GM12878 (cell line): ENCODE measurements around the gene JUN. TPM values are rescaled to one million over a fixed set of nuclear protein-coding genes. Genes with fewer than 3 reads are reported as not detected.

Experiments used
- ATAC-seq: fragments of 200-7000 bp; cut with Tn5 transposase; 3 replicates; pipeline ENCODE4 v1.9.1; 2020; ENCODE audit warnings: mild to moderate bottlenecking, moderate library complexity
- BruUV-seq: library from RNA; stranded (reverse); fragments of 400-500 nt; replicated peaks from 2 replicates; lab custom pipeline; 2021; lab: Mats Ljungman, UMichigan
- CTCF ChIA-PET: fragments of 300-600 bp; sonication (Branson Sonifier 250); formaldehyde crosslinking; extraction: SDS; loops from one replicate; lab custom pipeline; 2021; ENCODE audit warnings: inconsistent platforms; lab: Yijun Ruan, JAX
- POLR2A ChIA-PET: fragments of 350-600 bp; formaldehyde crosslinking; extraction: SDS; loops from one replicate; lab custom pipeline; 2021; ENCODE audit warnings: inconsistent platforms; lab: Charles Lee
- RAD21 ChIA-PET: fragments of 300-600 bp; sonication (Branson Sonifier 250); formaldehyde crosslinking; loops from one replicate; lab custom pipeline; 2023; ENCODE audit warnings: antibody characterized with exemption; ENCODE audit not compliant: unreplicated experiment; lab: Charles Lee
- SMC1A ChIA-PET: fragments of 300-600 bp; sonication (Branson Sonifier 250); formaldehyde crosslinking; loops from one replicate; lab custom pipeline; 2023; ENCODE audit not compliant: unreplicated experiment, uncharacterized antibody; lab: Charles Lee
- DNase-seq: peaks from one replicate; pipeline ENCODE4 v3.0.0-alpha.2; 2011; ENCODE audit warnings: low read depth, low spot score
- FAIRE-seq: peaks from 3 replicates; lab custom pipeline; 2011; peaks lifted over from hg19 to GRCh38; lab: Jason Lieb, UNC
- H2AFZ ChIP-seq: 2 replicates; pipeline ENCODE4 v1.6.0; 2011; ENCODE audit warnings: low read depth, low read length, control low read depth; ENCODE audit not compliant: control insufficient read depth
- H3K27ac ChIP-seq: 2 replicates; pipeline ENCODE4 v1.5.1; 2011; ENCODE audit warnings: control low read depth; ENCODE audit not compliant: control insufficient read depth, insufficient read depth
- H3K27me3 ChIP-seq, 2 experiments: replicated peaks in 1 of 2; 2 replicates each; pipeline versions ENCODE4 v1.6.0 to v1.6.1; 2011; ENCODE audit warnings: low read length in 1 of 2; ENCODE audit not compliant: control insufficient read depth in 2 of 2, insufficient read depth in 2 of 2
- H3K36me3 ChIP-seq, 2 experiments: 2 replicates each; pipeline ENCODE4 v1.5.1; 2011; ENCODE audit warnings: low read length in 1 of 2; ENCODE audit not compliant: control insufficient read depth in 2 of 2, insufficient read depth in 2 of 2
- H3K4me1 ChIP-seq: 2 replicates; pipeline ENCODE4 v1.6.1; 2011; ENCODE audit warnings: mild to moderate bottlenecking, low read length, moderate library complexity, mixed read lengths; ENCODE audit not compliant: control insufficient read depth, insufficient read depth
- H3K4me2 ChIP-seq: 2 replicates; pipeline ENCODE4 v1.6.0; 2011; ENCODE audit warnings: control low read depth; ENCODE audit not compliant: control insufficient read depth, insufficient read depth
- H3K4me3 ChIP-seq: fragments of 200-600 bp; sonication (generic); 2 replicates; pipeline ENCODE4 v1.5.1; 2016
- H3K79me2 ChIP-seq: 2 replicates; pipeline ENCODE4 v1.6.0; 2011; ENCODE audit warnings: low read length; ENCODE audit not compliant: control insufficient read depth, insufficient read depth
- H3K9ac ChIP-seq: 2 replicates; pipeline ENCODE4 v1.8.0; 2011; ENCODE audit warnings: low read length, control low read depth, mixed read lengths; ENCODE audit not compliant: control insufficient read depth, insufficient read depth
- H3K9me3 ChIP-seq: replicated peaks from 3 replicates; pipeline ENCODE4 v1.5.1; 2011; ENCODE audit warnings: mild to moderate bottlenecking, low read length; ENCODE audit not compliant: control insufficient read depth, insufficient read depth
- H4K20me1 ChIP-seq: 2 replicates; pipeline ENCODE4 v1.6.0; 2011; ENCODE audit not compliant: control insufficient read depth, insufficient read depth
- BCLAF1 ChIP-seq: fragments of 450-650 bp; IDR thresholded peaks from 2 replicates; pipeline ENCODE4 v1.6.1; 2017; ENCODE audit warnings: antibody characterized with exemption, mild to moderate bottlenecking, moderate library complexity
- BHLHE40 ChIP-seq, 2 experiments: fragments of 450-650 bp in 1 of 2; IDR thresholded peaks; 2 replicates each; pipeline ENCODE4 v1.6.1; 2011 to 2017; ENCODE audit warnings: low read depth in 2 of 2, borderline replicate concordance in 1 of 2, improper control_type of control experiment in 1 of 2, low read length in 1 of 2, mild to moderate bottlenecking in 1 of 2
- CHD1 ChIP-seq: IDR thresholded peaks from 2 replicates; pipeline ENCODE4 v1.6.1; 2012; ENCODE audit warnings: low read depth, low read length, improper control_type of control experiment
- ELK1 ChIP-seq: IDR thresholded peaks from 2 replicates; pipeline ENCODE4 v1.6.1; 2012; ENCODE audit warnings: low read depth, low read length, improper control_type of control experiment
- EP300 ChIP-seq, 2 experiments: fragments of 150-350 bp in 1 of 2; IDR thresholded peaks; 2 replicates each; pipeline ENCODE4 v1.6.1; 2011 to 2012; ENCODE audit warnings: low read depth in 2 of 2, low read length in 2 of 2, borderline replicate concordance in 1 of 2, improper control_type of control experiment in 1 of 2, inconsistent platforms in 1 of 2; ENCODE audit not compliant: control insufficient read depth in 1 of 2
- FOXK2 ChIP-seq: fragments of 450-650 bp; IDR thresholded peaks from 2 replicates; pipeline ENCODE4 v1.6.1; 2017; ENCODE audit warnings: mild to moderate bottlenecking, moderate library complexity
- GABPA ChIP-seq: IDR thresholded peaks from 2 replicates; pipeline ENCODE4 v1.6.1; 2014; ENCODE audit warnings: antibody characterized with exemption, low read depth, mild to moderate bottlenecking, inconsistent platforms
- IRF4 ChIP-seq: IDR thresholded peaks from 2 replicates; pipeline ENCODE4 v1.6.1; 2011; ENCODE audit warnings: low read depth, low read length
- JUND ChIP-seq: IDR thresholded peaks from 2 replicates; pipeline ENCODE4 v1.6.1; 2012; ENCODE audit warnings: low read depth, mild to moderate bottlenecking, low read length, improper control_type of control experiment, moderate library complexity
- MXI1 ChIP-seq: fragments of 150-350 bp; IDR thresholded peaks from 2 replicates; pipeline ENCODE4 v1.6.1; 2011; ENCODE audit warnings: low read depth, mild to moderate bottlenecking, inconsistent platforms, low read length, improper control_type of control experiment
- MYC ChIP-seq: IDR thresholded peaks from 2 replicates; pipeline ENCODE4 v1.6.1; 2011; ENCODE audit warnings: mild to moderate bottlenecking, low read length, moderate library complexity, inconsistent platforms; ENCODE audit not compliant: insufficient read depth, insufficient replicate concordance, insufficient read length, severe bottlenecking
- NRF1 ChIP-seq: conservative IDR thresholded peaks from 2 replicates; pipeline ENCODE4 v1.6.1; 2011; ENCODE audit warnings: mild to moderate bottlenecking, low read depth, low read length, improper control_type of control experiment
- PAX5 ChIP-seq: IDR thresholded peaks from 2 replicates; pipeline ENCODE4 v1.6.1; 2011; ENCODE audit warnings: low read depth, low read length, borderline replicate concordance
- SMAD1 ChIP-seq: fragments of 450-650 bp; IDR thresholded peaks from 2 replicates; pipeline ENCODE4 v1.6.1; 2018; ENCODE audit warnings: mild to moderate bottlenecking, low read depth; ENCODE audit not compliant: partially characterized antibody
- SREBF2 ChIP-seq: IDR thresholded peaks from 2 replicates; pipeline ENCODE4 v1.6.1; 2012; ENCODE audit warnings: mild to moderate bottlenecking, low read length
- ZNF622 ChIP-seq: fragments of 450-650 bp; IDR thresholded peaks from 2 replicates; pipeline ENCODE4 v1.6.1; 2017; ENCODE audit warnings: mild to moderate bottlenecking, inconsistent platforms
- WGBS: methylation state at CpG from one replicate; pipeline ENCODE4 v1.1.6; 2016; ENCODE audit warnings: low lambda C conversion rate; ENCODE audit not compliant: insufficient replicate concordance, insufficient coverage; ENCODE audit errors: missing lambda C conversion rate; 5-methylcytosine and 5-hydroxymethylcytosine counted together
- in situ Hi-C: fragments of 300-500 bp; cut with MboI; formaldehyde crosslinking; loops from 9 replicates; pipeline ENCODE4 v1.14.3; 2018; ENCODE audit warnings: mixed read lengths
- intact Hi-C: fragments of 100-400 bp; cut with micrococcal nuclease; formaldehyde crosslinking; loops from one replicate; pipeline ENCODE4 v1.14.2; 2022; ENCODE audit not compliant: unreplicated experiment
- polyA plus RNA-seq, 11 experiments: library from polyadenylated mRNA; depleted of rRNA in 4 of 11; unstranded in 6 of 11; stranded (reverse) in 5 of 11; fragments of >200 nt; fragmentation: Nextera tagmentation in 4 of 11; fragmentation: Illumina TruSeq in 1 of 11; extraction: Ambion mirVana in 4 of 11; extraction: Trizol in 1 of 11; gene quantifications; 1 replicate in 1 of 11; 2 replicates in 10 of 11; pipeline versions ENCODE4 v1.2.1 to v1.2.3, GENCODE V29; 2011 to 2016; ENCODE audit warnings: inconsistent platforms in 2 of 11, missing spikeins in 2 of 11, low read depth in 1 of 11
- total RNA-seq, 4 experiments: library from RNA; depleted of rRNA in 3 of 4; stranded (reverse); fragments of >200 nt in 3 of 4; fragmentation: Illumina TruSeq in 1 of 4; extraction: Trizol in 1 of 4; gene quantifications; 2 replicates each; pipeline versions ENCODE4 v1.2.1 to v1.2.3, GENCODE V29; 2013 to 2021
- TF ChIP-seq, protein P1 (sequence below): fragments of 450-650 bp; IDR thresholded peaks from 2 replicates; pipeline ENCODE4 v1.6.1; 2017; ENCODE audit warnings: low read depth, mild to moderate bottlenecking, moderate library complexity
- TF ChIP-seq, protein P2 (sequence below): IDR thresholded peaks from 2 replicates; pipeline ENCODE4 v1.6.1; 2011; ENCODE audit warnings: low read depth, mild to moderate bottlenecking, low read length, moderate library complexity, borderline replicate concordance; ENCODE audit errors: extremely low read depth

JUN gene
- total and polyA plus RNA-seq, 10 of the 15 experiments (the other 5 are each of a cell fraction or from before 2014, with no cell fraction given), result 0.18 to 8.4 (median 2.8) TPM

DNA sequence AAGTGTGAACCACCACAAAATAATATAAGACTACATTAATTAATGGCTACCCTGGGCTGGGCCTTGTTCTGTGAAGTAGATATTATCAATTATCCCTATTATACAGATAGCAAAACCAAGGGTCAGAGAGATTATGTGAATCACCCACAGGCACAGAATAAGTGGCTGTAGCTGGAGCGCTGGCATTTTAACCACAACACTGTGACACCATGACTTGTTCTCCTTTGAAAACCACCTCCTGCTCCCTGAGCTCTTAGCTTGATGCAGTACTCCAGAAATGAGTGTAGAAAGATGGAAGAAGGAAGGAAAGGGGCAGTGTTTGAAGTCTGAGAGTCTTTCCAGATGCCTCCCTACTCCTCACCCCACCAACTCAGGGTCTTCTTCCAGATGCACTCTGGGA, 29.5 kb upstream of the JUN start:
- Histone ChIP-seq H3K36me3 (no peaks in the 10 kb centered on the region), H3K9me3 (no peaks in the 10 kb centered on the region), H3K4me1 (peaks cover 13% of the 10 kb centered on the region), H3K9ac (no peak overlapping the region), H2AFZ (no peak overlapping the region), H3K4me3 (no peak overlapping the region), H4K20me1 (no peaks in the 10 kb centered on the region), H3K79me2 (no peaks in the 10 kb centered on the region), H3K27ac (no peak overlapping the region), H3K27me3 (no peaks in the 10 kb centered on the region), H3K4me2 (no peak overlapping the region)
- no TSS peak for BruUV-seq
- DNase-seq (no peak), ATAC-seq (no peak), FAIRE-seq (no peak)
- RAD21 ChIA-PET, result interaction anchor here (0.7 kb wide), 1 partner anchor 41 kb away, joined by 3 read pairs; no protein-coding TSS in a partner anchor
- intact Hi-C loops (no loop called here), in situ Hi-C loops (no loop called here)
- SMC1A ChIA-PET, result interaction anchor here (0.7 kb wide), 1 partner anchor 28 kb away, joined by 3 read pairs; no protein-coding TSS in a partner anchor
- WGBS, result 0% methylated on average over 1 of the region's 1 CpG
- POLR2A ChIA-PET, result no interaction called here
- CTCF ChIA-PET, result interaction anchor here (0.9 kb wide), 1 partner anchor 41 kb away, joined by 3 read pairs; no protein-coding TSS in a partner anchor
- TF ChIP-seq ELK1, result no peak
- TF ChIP-seq, protein P1, sequence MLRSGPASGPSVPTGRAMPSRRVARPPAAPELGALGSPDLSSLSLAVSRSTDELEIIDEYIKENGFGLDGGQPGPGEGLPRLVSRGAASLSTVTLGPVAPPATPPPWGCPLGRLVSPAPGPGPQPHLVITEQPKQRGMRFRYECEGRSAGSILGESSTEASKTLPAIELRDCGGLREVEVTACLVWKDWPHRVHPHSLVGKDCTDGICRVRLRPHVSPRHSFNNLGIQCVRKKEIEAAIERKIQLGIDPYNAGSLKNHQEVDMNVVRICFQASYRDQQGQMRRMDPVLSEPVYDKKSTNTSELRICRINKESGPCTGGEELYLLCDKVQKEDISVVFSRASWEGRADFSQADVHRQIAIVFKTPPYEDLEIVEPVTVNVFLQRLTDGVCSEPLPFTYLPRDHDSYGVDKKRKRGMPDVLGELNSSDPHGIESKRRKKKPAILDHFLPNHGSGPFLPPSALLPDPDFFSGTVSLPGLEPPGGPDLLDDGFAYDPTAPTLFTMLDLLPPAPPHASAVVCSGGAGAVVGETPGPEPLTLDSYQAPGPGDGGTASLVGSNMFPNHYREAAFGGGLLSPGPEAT, result no peak
- no peak for TF ChIP-seq GABPA
- TF ChIP-seq JUND, result no peak
- TF ChIP-seq, protein P2, sequence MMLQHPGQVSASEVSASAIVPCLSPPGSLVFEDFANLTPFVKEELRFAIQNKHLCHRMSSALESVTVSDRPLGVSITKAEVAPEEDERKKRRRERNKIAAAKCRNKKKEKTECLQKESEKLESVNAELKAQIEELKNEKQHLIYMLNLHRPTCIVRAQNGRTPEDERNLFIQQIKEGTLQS, result no peak
- no peak for TF ChIP-seq MXI1
- no peak for TF ChIP-seq SMAD1
- no peak for TF ChIP-seq IRF4
- no peak for TF ChIP-seq ZNF622
- TF ChIP-seq MYC, result no peak
- TF ChIP-seq SREBF2, result no peak
- no peak for TF ChIP-seq BHLHE40 (IDR thresholded peaks at IDR 0.05; ENCODE audit: borderline replicate concordance in 1 of 2, low read depth in 2 of 2, low read length in 1 of 2)
- no peak for TF ChIP-seq EP300 (IDR thresholded peaks at IDR 0.05; ENCODE audit: borderline replicate concordance in 1 of 2, control insufficient read depth in 1 of 2, low read depth in 2 of 2, low read length in 2 of 2)
- no peak for TF ChIP-seq CHD1
- no peak for TF ChIP-seq NRF1
- no peak for TF ChIP-seq PAX5
- no peak for TF ChIP-seq BCLAF1
- TF ChIP-seq FOXK2, result no peak
